ENCODE results near the gene SSC5D. TPM values are rescaled to one million over a fixed set of nuclear protein-coding genes. Genes with fewer than 3 reads are reported as not detected.
"Not testable (repeated sequence)": the region's sequence is repeated elsewhere in the genome, so short reads cannot be mapped to it uniquely, and the experiment has no call there.

The SSC5D gene
- polyA plus RNA-seq, 1 donor (not counting 4 experiments of a cell fraction or from before 2014, with no cell fraction given): not detected

DNA sequence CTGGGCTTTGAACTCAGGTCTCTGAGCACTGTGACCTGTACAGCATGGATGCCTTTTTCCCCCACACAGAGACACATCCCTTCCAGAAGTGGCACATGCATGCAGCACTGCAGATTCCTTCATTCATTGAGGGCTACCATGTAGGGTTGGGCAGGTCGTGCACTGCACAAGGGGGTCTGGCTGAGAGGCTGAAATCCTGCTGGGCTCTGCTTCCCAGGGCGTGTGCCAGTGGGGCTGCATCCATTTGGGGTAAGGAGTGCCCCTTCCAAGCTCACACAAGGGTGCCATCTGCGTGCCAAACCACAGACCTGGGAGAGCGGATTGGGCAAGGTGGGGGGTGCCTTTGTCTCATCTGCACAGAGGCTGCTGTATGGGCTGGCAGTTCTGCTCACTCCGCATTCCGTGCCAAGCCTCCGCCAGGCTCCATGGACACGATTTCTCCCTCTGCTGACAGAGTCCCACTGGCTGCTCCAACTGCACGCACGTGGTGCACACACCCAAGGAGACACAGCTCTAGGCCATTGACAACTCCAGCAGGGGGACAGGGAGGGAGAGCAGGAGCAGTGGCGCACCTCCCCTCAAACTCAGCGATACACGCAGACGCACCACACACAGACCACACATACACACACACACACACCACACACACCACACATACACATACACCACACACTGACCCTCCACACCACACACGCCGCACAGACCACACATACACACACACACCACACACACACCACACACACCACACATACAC lies 40.6 kb upstream of the SSC5D start:
- H3K4me2 ChIP-seq (ENCODE audit: control insufficient read depth, extremely low read depth, insufficient read depth, low read depth, low read length): no peak overlapping the region
- H3K4me1 ChIP-seq (ENCODE audit: control insufficient read depth, extremely low read depth, insufficient read depth, low read length): peaks cover 26% of the 10 kb centered on the region
- no peaks in the 10 kb centered on the region for H3K36me3 ChIP-seq (ENCODE audit: control insufficient read depth in 2 of 2, extremely low read depth in 1 of 2, insufficient read depth in 2 of 2, low read length in 2 of 2)
- H3K9me3 ChIP-seq (ENCODE audit: control insufficient read depth, low read depth, low read length): no peaks in the 10 kb centered on the region
- H3K4me3 ChIP-seq (ENCODE audit: control insufficient read depth in 2 of 3, extremely low read depth in 1 of 3, insufficient read depth in 2 of 3, low read depth in 1 of 3, low read length in 3 of 3): no peak overlapping the region
- dilution Hi-C loops (cut with MboI; ENCODE audit: extremely low pct_ligation_motif_present, low sequenced_read_pairs): no loop called here
- TF ChIP-seq, protein P1, sequence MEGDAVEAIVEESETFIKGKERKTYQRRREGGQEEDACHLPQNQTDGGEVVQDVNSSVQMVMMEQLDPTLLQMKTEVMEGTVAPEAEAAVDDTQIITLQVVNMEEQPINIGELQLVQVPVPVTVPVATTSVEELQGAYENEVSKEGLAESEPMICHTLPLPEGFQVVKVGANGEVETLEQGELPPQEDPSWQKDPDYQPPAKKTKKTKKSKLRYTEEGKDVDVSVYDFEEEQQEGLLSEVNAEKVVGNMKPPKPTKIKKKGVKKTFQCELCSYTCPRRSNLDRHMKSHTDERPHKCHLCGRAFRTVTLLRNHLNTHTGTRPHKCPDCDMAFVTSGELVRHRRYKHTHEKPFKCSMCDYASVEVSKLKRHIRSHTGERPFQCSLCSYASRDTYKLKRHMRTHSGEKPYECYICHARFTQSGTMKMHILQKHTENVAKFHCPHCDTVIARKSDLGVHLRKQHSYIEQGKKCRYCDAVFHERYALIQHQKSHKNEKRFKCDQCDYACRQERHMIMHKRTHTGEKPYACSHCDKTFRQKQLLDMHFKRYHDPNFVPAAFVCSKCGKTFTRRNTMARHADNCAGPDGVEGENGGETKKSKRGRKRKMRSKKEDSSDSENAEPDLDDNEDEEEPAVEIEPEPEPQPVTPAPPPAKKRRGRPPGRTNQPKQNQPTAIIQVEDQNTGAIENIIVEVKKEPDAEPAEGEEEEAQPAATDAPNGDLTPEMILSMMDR (optimal IDR thresholded peaks at IDR 0.05 in 1 of 3, IDR thresholded peaks at IDR 0.05 in 1 of 3, conservative IDR thresholded peaks at IDR 0.05 in 1 of 3; ENCODE audit: extremely low read depth in 1 of 3, insufficient read depth in 2 of 3, low read length in 3 of 3): peak in 1 of 3 experiments; percentile 13
- TF ChIP-seq EZH2 (IDR thresholded peaks at IDR 0.05; ENCODE audit: low read length): peak; percentile 12
- DNase-seq (ENCODE audit: low read depth, low spot score): no peak
- H4K20me1 ChIP-seq (ENCODE audit: control insufficient read depth, extremely low read depth, insufficient read depth, low read length): peaks cover 5% of the 10 kb centered on the region
- no peaks in the 10 kb centered on the region for H3K9me1 ChIP-seq (ENCODE audit: control insufficient read depth, extremely low read depth, insufficient read depth, low read length)
- no peak for FAIRE-seq
- H3K27me3 ChIP-seq (ENCODE audit: control insufficient read depth, extremely low read depth, insufficient read depth, low read length): peaks cover 58% of the 10 kb centered on the region
- H3K9ac ChIP-seq (ENCODE audit: control insufficient read depth, extremely low read depth, insufficient read depth, low read length): no peak overlapping the region
- H3K79me2 ChIP-seq (ENCODE audit: control insufficient read depth, insufficient read depth, low read length): no peaks in the 10 kb centered on the region
- H2AFZ ChIP-seq (ENCODE audit: control insufficient read depth, low read length): no peak overlapping the region
- no peak overlapping the region for H3K27ac ChIP-seq (ENCODE audit: control insufficient read depth, insufficient read depth, low read length)

DNA sequence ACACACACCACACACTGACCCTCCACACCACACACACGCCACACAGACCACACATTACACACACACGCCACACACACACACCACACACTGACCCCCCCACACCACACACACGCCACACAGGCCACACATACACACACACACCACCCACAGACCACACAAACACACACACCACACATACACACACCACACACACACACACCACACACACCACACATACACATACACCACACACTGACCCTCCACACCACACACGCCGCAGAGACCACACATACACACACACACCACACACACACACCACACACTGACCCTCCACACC lies 40.1 kb upstream of the SSC5D start:
- H3K27ac ChIP-seq (ENCODE audit: control insufficient read depth, insufficient read depth, low read length); H2AFZ ChIP-seq (ENCODE audit: control insufficient read depth, low read length); H3K4me2 ChIP-seq (ENCODE audit: control insufficient read depth, extremely low read depth, insufficient read depth, low read depth, low read length); H3K36me3 ChIP-seq (ENCODE audit: control insufficient read depth in 2 of 2, extremely low read depth in 1 of 2, insufficient read depth in 2 of 2, low read length in 2 of 2); DNase-seq (ENCODE audit: low read depth, low spot score); H4K20me1 ChIP-seq (ENCODE audit: control insufficient read depth, extremely low read depth, insufficient read depth, low read length); FAIRE-seq; H3K9me1 ChIP-seq (ENCODE audit: control insufficient read depth, extremely low read depth, insufficient read depth, low read length); H3K4me3 ChIP-seq (ENCODE audit: control insufficient read depth in 2 of 3, extremely low read depth in 1 of 3, insufficient read depth in 2 of 3, low read depth in 1 of 3, low read length in 3 of 3); dilution Hi-C loops (cut with MboI; ENCODE audit: extremely low pct_ligation_motif_present, low sequenced_read_pairs); H3K79me2 ChIP-seq (ENCODE audit: control insufficient read depth, insufficient read depth, low read length); H3K9ac ChIP-seq (ENCODE audit: control insufficient read depth, extremely low read depth, insufficient read depth, low read length); H3K9me3 ChIP-seq (ENCODE audit: control insufficient read depth, low read depth, low read length): not testable (repeated sequence)
- Histone ChIP-seq H3K27me3 (ENCODE audit: control insufficient read depth, extremely low read depth, insufficient read depth, low read length) (peaks cover 55% of the 10 kb centered on the region), H3K4me1 (ENCODE audit: control insufficient read depth, extremely low read depth, insufficient read depth, low read length) (peaks cover 26% of the 10 kb centered on the region)

- Histone ChIP-seq H4K20me1 (ENCODE audit: control insufficient read depth, extremely low read depth, insufficient read depth, low read length) (peaks cover 8% of the 10 kb centered on the region), H3K4me3 (ENCODE audit: control insufficient read depth in 2 of 3, extremely low read depth in 1 of 3, insufficient read depth in 2 of 3, low read depth in 1 of 3, low read length in 3 of 3) (no peak overlapping the region), H3K9ac (ENCODE audit: control insufficient read depth, extremely low read depth, insufficient read depth, low read length) (no peak overlapping the region), H2AFZ (ENCODE audit: control insufficient read depth, low read length) (no peak overlapping the region), H3K4me2 (ENCODE audit: control insufficient read depth, extremely low read depth, insufficient read depth, low read depth, low read length) (no peak overlapping the region), H3K9me3 (ENCODE audit: control insufficient read depth, low read depth, low read length) (no peaks in the 10 kb centered on the region), H3K79me2 (ENCODE audit: control insufficient read depth, insufficient read depth, low read length) (no peaks in the 10 kb centered on the region), H3K27me3 (ENCODE audit: control insufficient read depth, extremely low read depth, insufficient read depth, low read length) (peaks cover 42% of the 10 kb centered on the region), H3K4me1 (ENCODE audit: control insufficient read depth, extremely low read depth, insufficient read depth, low read length) (peaks cover 26% of the 10 kb centered on the region), H3K36me3 (ENCODE audit: control insufficient read depth in 2 of 2, extremely low read depth in 1 of 2, insufficient read depth in 2 of 2, low read length in 2 of 2) (no peaks in the 10 kb centered on the region), H3K9me1 (ENCODE audit: control insufficient read depth, extremely low read depth, insufficient read depth, low read length) (no peaks in the 10 kb centered on the region), H3K27ac (ENCODE audit: control insufficient read depth, insufficient read depth, low read length) (no peak overlapping the region)
- no peak for DNase-seq (ENCODE audit: low read depth, low spot score)
- no peak for TF ChIP-seq EZH2 (IDR thresholded peaks at IDR 0.05; ENCODE audit: low read length)
- TF ChIP-seq, protein P1 (optimal IDR thresholded peaks at IDR 0.05 in 1 of 3, IDR thresholded peaks at IDR 0.05 in 1 of 3, conservative IDR thresholded peaks at IDR 0.05 in 1 of 3; ENCODE audit: extremely low read depth in 1 of 3, insufficient read depth in 2 of 3, low read length in 3 of 3): no peak
- dilution Hi-C loops (cut with MboI; ENCODE audit: extremely low pct_ligation_motif_present, low sequenced_read_pairs): no loop called here
- no peak for FAIRE-seq
Observed at GRCh38 chr19:55449469-55449868, 38.8 kb upstream of the SSC5D start.

Data from keratinocyte (primary cell).